Tongue (tissue), 2 donors: ENCODE results near the gene MANBA. TPM values are rescaled to one million over a fixed set of nuclear protein-coding genes. Genes with fewer than 3 reads are reported as not detected.
A peak's percentile ranks its signal among the peaks of the same experiment; 100 is the strongest.
"Not testable (repeated sequence)": the region's sequence is repeated elsewhere in the genome, so short reads cannot be mapped to it uniquely, and the experiment has no call there.

Experiments used
- DNase-seq: peaks from one replicate; pipeline ENCODE4 v3.0.0-alpha.2; 2015
- total RNA-seq: library from RNA; depleted of rRNA; stranded (reverse); fragments of >200 nt; gene quantifications from one replicate; pipeline ENCODE4 v1.2.3, GENCODE V29; 2014

The MANBA gene
- total RNA-seq, 1 donor from 2014 or later = 35.1 TPM

DNA sequence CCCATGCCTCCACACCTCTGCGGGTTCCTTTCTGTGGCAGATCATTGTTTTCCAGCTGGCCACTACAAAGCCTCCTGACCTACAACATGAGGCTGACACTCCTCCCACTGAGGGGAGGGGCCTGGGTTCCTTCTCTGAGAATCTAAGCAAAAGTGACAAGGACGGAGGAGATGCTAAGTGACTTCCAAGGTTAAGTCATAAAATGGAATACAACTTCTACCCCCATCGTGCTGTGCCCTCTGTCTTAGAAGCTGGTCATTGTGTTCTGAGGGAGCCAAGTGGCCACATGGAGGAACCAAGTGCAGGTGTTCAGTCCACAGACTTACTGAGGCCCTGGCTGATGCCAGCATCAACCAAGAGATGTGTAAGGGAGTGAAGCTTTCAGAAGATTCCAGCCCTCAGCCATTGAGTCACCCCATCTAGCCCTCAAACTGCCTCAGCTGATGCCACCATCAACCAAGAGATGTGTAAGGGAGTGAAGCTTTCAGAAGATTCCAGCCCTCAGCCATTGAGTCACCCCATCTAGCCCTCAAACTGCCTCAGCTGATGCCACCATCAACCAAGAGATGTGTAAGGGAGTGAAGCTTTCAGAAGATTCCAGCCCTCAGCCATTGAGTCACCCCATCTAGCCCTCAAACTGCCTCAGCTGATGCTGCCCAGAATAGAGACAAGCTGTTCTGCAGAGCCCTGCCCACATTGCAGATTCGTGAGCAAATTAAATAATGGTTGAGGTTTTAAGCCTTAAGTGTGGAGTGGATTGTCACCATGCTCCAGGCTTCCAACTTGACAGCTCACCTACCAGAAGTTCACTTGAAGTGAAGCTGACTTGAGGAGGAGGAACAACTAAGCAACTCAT, 140.8 kb downstream of the MANBA start:
- DNase-seq = not testable (repeated sequence)

GRCh38 chr4:102619021-102619420, 141.7 kb downstream of the MANBA start:
- not testable (repeated sequence) for DNase-seq

DNA sequence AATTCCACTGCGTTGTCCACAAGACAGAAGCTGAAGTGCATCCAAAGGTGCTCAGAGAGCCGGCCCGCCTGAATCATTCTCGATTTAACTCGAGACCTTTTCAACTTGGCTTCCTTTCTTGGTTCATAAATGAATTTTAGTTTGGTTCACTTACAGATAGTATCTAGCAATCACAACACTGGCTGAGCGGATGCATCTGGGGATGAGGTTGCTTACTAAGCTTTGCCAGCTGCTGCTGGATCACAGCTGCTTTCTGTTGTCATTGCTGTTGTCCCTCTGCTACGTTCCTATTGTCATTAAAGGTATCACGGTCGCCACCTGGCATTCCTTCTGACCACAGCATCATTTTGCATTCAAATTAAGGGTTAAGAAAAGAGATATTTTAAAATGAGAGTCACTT, 144.1 kb downstream of the MANBA start:
- peak; percentile 62 for DNase-seq

- DNase-seq = no peak
Measured at GRCh38 chr4:102614801-102615200, 146.0 kb downstream of the MANBA start.

DNA sequence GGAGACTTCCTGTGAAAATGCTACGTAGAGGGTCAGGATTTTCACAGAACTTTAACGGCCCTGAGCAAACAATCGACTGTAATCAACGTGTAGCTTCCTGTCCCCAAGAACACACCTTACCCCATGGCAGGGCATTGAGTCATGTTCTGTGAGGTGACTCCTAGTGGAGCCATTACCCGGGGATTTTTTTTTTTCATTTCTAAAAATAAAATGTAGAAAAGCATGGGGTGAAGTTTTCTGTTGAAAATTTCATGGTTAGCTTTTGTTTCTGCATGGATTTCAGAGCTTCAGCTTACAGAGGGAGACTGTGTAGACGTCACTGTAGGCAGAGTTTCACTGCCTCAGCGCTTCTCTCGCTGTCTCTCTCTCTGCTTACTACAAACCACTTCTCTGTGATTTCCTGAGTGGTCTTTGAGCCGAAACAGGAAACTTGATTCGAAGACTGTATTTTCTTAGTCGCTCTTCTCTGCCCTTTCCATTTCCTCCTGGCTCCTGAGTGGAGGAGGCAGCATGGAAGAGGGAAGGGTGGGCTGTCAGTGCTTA, 147.9 kb downstream of the MANBA start:
- peak; percentile 27 for DNase-seq

GRCh38 chr4:102612210-102612609, 148.6 kb downstream of the MANBA start:
- peak; percentile 45 for DNase-seq

DNA sequence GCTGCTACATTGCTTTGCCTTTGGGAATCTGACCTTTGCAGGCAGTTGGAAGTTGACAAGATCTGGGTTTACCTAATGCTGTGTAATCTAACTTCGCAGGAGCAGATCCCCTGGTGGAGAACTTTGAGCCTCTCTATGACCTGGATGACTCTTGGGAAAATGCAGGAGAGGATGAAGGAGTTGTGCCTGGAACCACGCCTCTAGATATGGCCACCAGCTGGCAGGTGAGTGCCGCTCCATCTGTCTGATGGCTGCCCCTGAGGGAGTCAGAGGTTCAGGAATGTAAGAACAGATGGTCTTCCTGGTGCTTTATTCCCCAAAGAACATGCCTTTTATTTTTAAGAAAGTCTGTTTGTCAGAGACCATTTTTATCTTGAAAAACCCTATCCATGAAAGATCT, 150.3 kb downstream of the MANBA start:
- no peak for DNase-seq

DNA sequence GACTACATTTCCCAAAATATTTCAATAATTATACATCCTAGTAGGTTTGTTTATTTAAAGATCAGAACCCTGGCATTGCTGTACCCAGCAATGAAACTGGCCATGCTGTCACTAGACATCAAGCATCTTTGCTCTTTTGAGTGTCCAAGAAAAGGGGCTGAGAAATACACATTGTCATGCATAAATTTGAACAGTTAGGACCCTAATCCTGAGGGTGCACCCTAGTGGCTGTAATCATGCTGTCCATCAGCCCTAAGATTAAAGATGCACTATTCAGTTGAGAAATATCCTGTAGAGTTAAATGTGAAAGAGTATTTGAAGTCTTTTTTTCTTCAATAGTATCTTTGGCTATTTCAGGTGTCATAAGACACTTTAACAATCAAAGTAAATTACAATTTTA, 150.8 kb downstream of the MANBA start:
- DNase-seq = no peak

- DNase-seq = no peak
Measured at GRCh38 chr4:102608190-102608589, 152.6 kb downstream of the MANBA start.

DNA sequence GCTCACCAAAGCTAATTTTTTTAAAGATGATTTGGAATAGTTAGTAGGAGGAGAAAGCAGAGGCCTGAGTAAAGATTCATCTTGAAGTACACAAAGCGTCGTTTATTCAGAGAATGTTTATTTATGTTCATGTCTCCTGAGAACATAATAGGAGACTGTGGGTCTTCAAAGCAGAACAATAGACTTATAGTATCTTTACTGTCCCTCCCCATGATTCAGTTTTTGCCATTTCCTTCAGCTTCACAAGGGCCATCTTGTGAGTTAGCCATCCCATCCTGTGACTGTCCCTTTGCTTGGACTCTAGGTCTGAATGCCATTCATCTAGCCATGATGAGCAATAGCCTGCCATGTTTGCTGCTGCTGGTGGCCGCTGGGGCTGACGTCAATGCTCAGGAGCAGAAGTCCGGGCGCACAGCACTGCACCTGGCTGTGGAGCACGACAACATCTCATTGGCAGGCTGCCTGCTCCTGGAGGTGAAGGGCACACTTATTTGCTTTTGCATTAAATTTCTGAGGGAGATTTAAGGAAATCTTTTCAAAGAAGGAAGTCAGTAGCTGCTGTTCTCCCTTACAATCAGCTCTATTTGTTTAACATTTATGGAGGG, 153.8 kb downstream of the MANBA start:
- no peak for DNase-seq

GRCh38 chr4:102606261-102606660, 154.5 kb downstream of the MANBA start:
- no peak for DNase-seq

GRCh38 chr4:102604222-102604940, 156.4 kb downstream of the MANBA start:
- no peak for DNase-seq

DNA sequence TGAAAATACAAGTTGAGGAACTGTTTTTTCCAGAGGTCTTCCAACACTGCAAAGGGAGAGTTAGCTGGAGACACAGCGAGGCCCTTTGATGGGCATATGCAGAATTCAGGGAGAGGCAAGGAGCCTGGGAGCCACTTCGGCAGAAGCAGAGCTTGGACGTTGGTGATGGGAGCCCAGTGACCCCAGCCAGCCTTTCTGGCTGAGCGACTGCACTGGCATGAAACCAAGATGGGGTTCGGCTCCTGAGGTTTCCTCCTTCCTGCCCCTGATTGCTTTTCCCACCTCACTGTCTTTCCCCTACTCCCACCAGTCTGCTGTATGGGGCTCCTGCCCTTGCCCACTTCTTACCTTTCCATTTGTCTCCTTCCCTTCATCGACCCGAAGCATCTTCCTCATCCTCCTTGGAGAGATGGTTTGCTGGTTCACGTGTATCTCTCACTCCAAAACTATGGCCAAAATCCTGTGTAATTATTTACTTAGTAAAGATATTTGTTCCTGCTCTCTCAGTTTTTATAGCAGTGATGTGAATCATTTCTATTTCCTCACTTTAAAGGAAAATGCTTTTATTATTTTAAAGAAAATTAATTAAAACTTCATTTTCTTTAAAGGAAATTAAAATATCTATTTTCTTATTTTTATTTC, 159.1 kb downstream of the MANBA start:
- no peak for DNase-seq

- no peak for DNase-seq
Measured at GRCh38 chr4:102600689-102601088, 160.1 kb downstream of the MANBA start.

DNA sequence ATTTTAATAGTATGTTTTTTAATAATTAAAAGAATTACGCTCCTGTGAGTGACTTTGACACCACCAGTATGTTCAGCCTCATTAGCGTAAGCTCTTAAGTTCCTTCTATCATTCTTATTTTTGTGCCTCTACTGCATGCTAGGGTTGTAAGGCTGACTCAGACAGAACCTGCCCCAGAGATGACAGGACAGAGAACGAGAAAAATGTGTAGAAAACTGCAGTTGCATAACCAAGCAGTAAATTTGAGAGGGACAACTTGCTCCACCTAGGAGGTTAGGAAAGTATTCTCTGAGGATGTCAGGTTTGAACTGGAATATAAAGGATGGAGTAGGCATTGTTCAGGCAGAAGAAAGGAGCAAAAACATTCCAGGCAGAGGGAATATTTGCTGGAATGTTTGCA, 160.9 kb downstream of the MANBA start:
- DNase-seq = no peak

GRCh38 chr4:102599455-102599854, 161.3 kb downstream of the MANBA start:
- DNase-seq = no peak

DNA sequence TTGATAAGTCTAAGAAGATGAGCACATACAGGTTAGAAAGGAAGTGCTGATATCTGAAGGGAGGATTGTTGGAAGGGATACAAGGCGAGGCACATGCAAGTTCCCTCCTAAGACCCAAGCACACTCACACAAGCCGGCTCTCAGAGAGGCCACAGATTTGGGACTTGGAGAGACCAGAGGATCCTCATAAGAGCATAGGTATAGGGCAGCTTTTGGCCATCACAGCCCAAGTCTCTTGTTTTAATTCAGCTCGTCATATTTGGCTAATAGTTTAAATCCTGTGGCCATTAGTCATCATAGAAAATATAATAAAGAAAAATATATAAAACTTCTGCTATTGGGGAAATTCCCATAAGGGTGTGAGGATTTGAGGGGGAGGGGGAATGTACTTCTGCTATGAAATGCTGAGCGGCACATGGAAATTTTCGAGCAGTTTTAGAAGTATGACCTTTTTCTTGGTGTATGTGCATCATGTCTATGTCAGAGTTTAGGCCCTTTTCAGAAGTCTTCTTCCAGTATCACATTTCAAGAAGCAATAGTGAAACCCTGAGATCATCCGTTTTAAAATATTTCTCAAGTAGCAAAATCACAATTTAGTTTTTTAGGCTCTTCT, 161.9 kb downstream of the MANBA start:
- no peak for DNase-seq

- no peak for DNase-seq
Measured at GRCh38 chr4:102598086-102598761, 162.5 kb downstream of the MANBA start.

GRCh38 chr4:102596532-102596931, 164.2 kb downstream of the MANBA start:
- no peak for DNase-seq

DNA sequence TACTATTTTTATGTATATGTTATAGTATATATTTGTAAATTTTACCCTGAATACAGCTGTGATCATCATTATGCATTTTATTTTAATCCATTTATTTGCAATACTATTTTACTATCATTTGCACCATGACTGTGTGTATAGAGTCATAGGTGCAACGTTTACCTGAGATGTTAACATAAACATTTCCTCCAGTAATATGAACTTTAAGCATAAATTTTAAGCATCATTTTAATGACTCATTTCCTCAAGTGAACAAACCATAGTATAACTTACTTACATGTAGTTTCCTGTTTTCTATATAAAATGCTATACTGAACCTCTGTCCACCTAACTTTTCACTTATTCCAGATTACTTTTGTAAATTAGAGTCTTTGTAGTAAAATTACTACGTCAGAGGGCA, 166.8 kb downstream of the MANBA start:
- no peak for DNase-seq

DNA sequence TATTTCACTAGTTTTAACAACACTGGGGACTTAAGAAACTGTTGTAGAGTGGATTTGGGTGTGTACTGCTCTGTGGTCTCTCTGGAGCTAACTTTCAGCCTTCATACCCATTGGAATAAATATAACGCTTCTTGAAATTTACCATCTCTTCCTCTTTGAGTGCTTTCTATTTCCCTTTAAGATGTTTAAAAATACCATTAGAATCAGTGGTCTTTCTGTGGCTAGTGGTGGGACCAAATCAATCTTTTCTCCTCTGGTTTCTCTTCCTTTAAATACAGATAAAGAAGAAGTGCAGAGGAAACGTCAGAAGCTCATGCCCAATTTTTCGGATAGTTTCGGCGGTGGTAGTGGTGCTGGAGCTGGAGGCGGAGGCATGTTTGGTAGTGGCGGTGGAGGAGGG, 167.6 kb downstream of the MANBA start:
- no peak for DNase-seq
